SJSA1 (cell line): ENCODE measurements around the gene HELZ. TPM values are rescaled to one million over a fixed set of nuclear protein-coding genes. Genes with fewer than 3 reads are reported as not detected.
"Not testable (repeated sequence)": the region's sequence is repeated elsewhere in the genome, so short reads cannot be mapped to it uniquely, and the experiment has no call there.

Experiments
- DNase-seq, 2 experiments: peaks; one replicate each; pipeline ENCODE4 v3.0.0-alpha.2; 2015 to 2020; ENCODE audit warnings: low spot score in 2 of 2, low read depth in 1 of 2
- H3K27ac ChIP-seq: fragments of 250-450 bp; sonication (Bioruptor Pico); 2 replicates; pipeline ENCODE4 v1.5.1; 2020; ENCODE audit warnings: mild to moderate bottlenecking, moderate library complexity
- H3K27me3 ChIP-seq: fragments of 250-450 bp; sonication (Bioruptor Pico); replicated peaks from 2 replicates; pipeline ENCODE4 v1.5.1; 2020; ENCODE audit warnings: mild to moderate bottlenecking, moderate library complexity
- H3K36me3 ChIP-seq: fragments of 250-450 bp; sonication (Bioruptor Pico); 2 replicates; pipeline ENCODE4 v1.5.1; 2020; ENCODE audit warnings: mild to moderate bottlenecking
- H3K4me1 ChIP-seq: fragments of 250-450 bp; sonication (Bioruptor Pico); replicated peaks from 2 replicates; pipeline ENCODE4 v1.6.1; 2021; ENCODE audit warnings: mild to moderate bottlenecking
- H3K4me3 ChIP-seq: fragments of 250-450 bp; sonication (Bioruptor Pico); 2 replicates; pipeline ENCODE4 v1.5.1; 2020; ENCODE audit warnings: mild to moderate bottlenecking
- H3K9me3 ChIP-seq: fragments of 250-450 bp; sonication (Bioruptor Pico); replicated peaks from 2 replicates; pipeline ENCODE4 v1.5.1; 2020; ENCODE audit warnings: mild to moderate bottlenecking
- total RNA-seq: library from RNA; depleted of rRNA; stranded (reverse); fragments of >200 nt; shearing (Covaris generic); gene quantifications from 2 replicates; pipeline ENCODE4 v1.2.3, GENCODE V29; 2014

The HELZ gene
- total RNA-seq, 1 experiment from 2014 or later, result 60.0 TPM

GRCh38 chr17:67256075-67256732 is 11.2 kb upstream of the HELZ start:
- H3K4me1 ChIP-seq, result peaks cover 6% of the 10 kb centered on the region; the same call in 1 of the 2 replicates
- H3K36me3 ChIP-seq, result no peaks in the 10 kb centered on the region
- H3K27me3 ChIP-seq, result no peaks in the 10 kb centered on the region
- no peaks in the 10 kb centered on the region for H3K9me3 ChIP-seq
- H3K27ac ChIP-seq, result no peak overlapping the region
- DNase-seq, result no peak
- H3K4me3 ChIP-seq, result no peak overlapping the region

GRCh38 chr17:67253384-67253783 is 8.4 kb upstream of the HELZ start:
- Histone ChIP-seq H3K9me3 (no peaks in the 10 kb centered on the region), H3K4me1 (peaks cover 6% of the 10 kb centered on the region; the same call in 1 of the 2 replicates), H3K36me3 (no peaks in the 10 kb centered on the region), H3K4me3 (no peak overlapping the region), H3K27ac (no peak overlapping the region), H3K27me3 (no peaks in the 10 kb centered on the region)
- DNase-seq, result no peak

- not testable (repeated sequence) for DNase-seq, H3K36me3 ChIP-seq, H3K27me3 ChIP-seq, H3K9me3 ChIP-seq, H3K4me3 ChIP-seq, H3K27ac ChIP-seq, H3K4me1 ChIP-seq
Observed at GRCh38 chr17:67251586-67251985, 6.6 kb upstream of the HELZ start.

GRCh38 chr17:67248291-67248690 is 3.3 kb upstream of the HELZ start:
- peaks cover 20% of the 10 kb centered on the region for H3K4me1 ChIP-seq
- no peaks in the 10 kb centered on the region for H3K9me3 ChIP-seq
- H3K27me3 ChIP-seq, result no peaks in the 10 kb centered on the region
- DNase-seq, result no peak
- no peak overlapping the region for H3K27ac ChIP-seq
- H3K4me3 ChIP-seq, result no peak overlapping the region
- peaks cover 8% of the 10 kb centered on the region for H3K36me3 ChIP-seq

GRCh38 chr17:67247416-67247900 is 2.5 kb upstream of the HELZ start:
- peaks cover 22% of the 10 kb centered on the region for H3K4me1 ChIP-seq
- H3K9me3 ChIP-seq, result no peaks in the 10 kb centered on the region
- H3K36me3 ChIP-seq, result peaks cover 12% of the 10 kb centered on the region
- H3K27me3 ChIP-seq, result no peaks in the 10 kb centered on the region
- no peak overlapping the region for H3K4me3 ChIP-seq
- H3K27ac ChIP-seq, result no peak overlapping the region
- no peak for DNase-seq

- Histone ChIP-seq H3K4me1 (peaks cover 22% of the 10 kb centered on the region), H3K27me3 (no peaks in the 10 kb centered on the region), H3K36me3 (peaks cover 14% of the 10 kb centered on the region), H3K4me3 (peak overlapping the region; percentile 95; the same call in 1 of the 2 replicates), H3K9me3 (no peaks in the 10 kb centered on the region), H3K27ac (no peak overlapping the region)
- peak in 1 of 2 experiments; percentile 56 for DNase-seq
Observed at GRCh38 chr17:67246653-67247415, 1.8 kb upstream of the HELZ start.

GRCh38 chr17:67246403-67246652 is 1.3 kb upstream of the HELZ start:
- Histone ChIP-seq H3K9me3 (no peaks in the 10 kb centered on the region), H3K36me3 (peaks cover 17% of the 10 kb centered on the region), H3K4me3 (peak overlapping the region; percentile 95), H3K27ac (no peak overlapping the region), H3K27me3 (no peaks in the 10 kb centered on the region), H3K4me1 (peaks cover 22% of the 10 kb centered on the region)
- no peak for DNase-seq

GRCh38 chr17:67245694-67246402 is 852 bp upstream of the HELZ start:
- Histone ChIP-seq H3K4me3 (peak overlapping the region; percentile 95), H3K4me1 (peaks cover 27% of the 10 kb centered on the region), H3K27me3 (no peaks in the 10 kb centered on the region), H3K27ac (no peak overlapping the region), H3K36me3 (peaks cover 17% of the 10 kb centered on the region), H3K9me3 (no peaks in the 10 kb centered on the region)
- DNase-seq, result peak in 1 of 2 experiments; percentile 43

GRCh38 chr17:67244431-67245072 is 444 bp downstream of the HELZ start:
- H3K27ac ChIP-seq, result peak overlapping the region; percentile 60
- no peaks in the 10 kb centered on the region for H3K27me3 ChIP-seq
- H3K4me1 ChIP-seq, result peaks cover 40% of the 10 kb centered on the region
- H3K9me3 ChIP-seq, result no peaks in the 10 kb centered on the region
- peaks cover 20% of the 10 kb centered on the region for H3K36me3 ChIP-seq
- peak overlapping the region; percentile 95 for H3K4me3 ChIP-seq
- peak; percentile 38 to 69 for DNase-seq

GRCh38 chr17:67243284-67243683 is 1.7 kb downstream of the HELZ start:
- Histone ChIP-seq H3K27ac (no peak overlapping the region), H3K4me1 (peaks cover 49% of the 10 kb centered on the region), H3K27me3 (no peaks in the 10 kb centered on the region), H3K36me3 (peaks cover 33% of the 10 kb centered on the region), H3K4me3 (no peak overlapping the region), H3K9me3 (no peaks in the 10 kb centered on the region)
- no peak for DNase-seq

GRCh38 chr17:67241719-67242341 is 3.2 kb downstream of the HELZ start:
- Histone ChIP-seq H3K4me1 (peaks cover 48% of the 10 kb centered on the region), H3K9me3 (no peaks in the 10 kb centered on the region), H3K36me3 (peaks cover 45% of the 10 kb centered on the region), H3K4me3 (no peak overlapping the region), H3K27me3 (no peaks in the 10 kb centered on the region), H3K27ac (no peak overlapping the region)
- DNase-seq, result peak in 1 of 2 experiments; percentile 1

GRCh38 chr17:67239597-67239996 is 5.4 kb downstream of the HELZ start:
- peaks cover 59% of the 10 kb centered on the region for H3K36me3 ChIP-seq
- peak in 1 of 2 experiments; percentile 17 for DNase-seq
- H3K4me1 ChIP-seq, result peaks cover 38% of the 10 kb centered on the region
- H3K27ac ChIP-seq, result peak overlapping the region; percentile 44
- H3K4me3 ChIP-seq, result no peak overlapping the region
- no peaks in the 10 kb centered on the region for H3K27me3 ChIP-seq
- no peaks in the 10 kb centered on the region for H3K9me3 ChIP-seq

GRCh38 chr17:67238991-67239390 is 6.0 kb downstream of the HELZ start:
- Histone ChIP-seq H3K27me3 (no peaks in the 10 kb centered on the region), H3K9me3 (no peaks in the 10 kb centered on the region), H3K4me1 (peaks cover 36% of the 10 kb centered on the region), H3K27ac (peak overlapping the region; percentile 44; the same call in 1 of the 2 replicates), H3K36me3 (peaks cover 59% of the 10 kb centered on the region), H3K4me3 (no peak overlapping the region)
- peak in 1 of 2 experiments; percentile 16 for DNase-seq
